GM12801 (cell line): ENCODE results near the gene MST1.

Source experiments
- TF ChIP-seq, protein P1 (sequence below): IDR thresholded peaks from one replicate; pipeline ENCODE4 v1.5.1; 2011; ENCODE audit warnings: control low read depth; ENCODE audit not compliant: insufficient read length; ENCODE audit errors: extremely low read depth

MST1 gene

GRCh38 chr3:49639551-49639950, 49.7 kb downstream of the MST1 start:
- TF ChIP-seq, protein P1, sequence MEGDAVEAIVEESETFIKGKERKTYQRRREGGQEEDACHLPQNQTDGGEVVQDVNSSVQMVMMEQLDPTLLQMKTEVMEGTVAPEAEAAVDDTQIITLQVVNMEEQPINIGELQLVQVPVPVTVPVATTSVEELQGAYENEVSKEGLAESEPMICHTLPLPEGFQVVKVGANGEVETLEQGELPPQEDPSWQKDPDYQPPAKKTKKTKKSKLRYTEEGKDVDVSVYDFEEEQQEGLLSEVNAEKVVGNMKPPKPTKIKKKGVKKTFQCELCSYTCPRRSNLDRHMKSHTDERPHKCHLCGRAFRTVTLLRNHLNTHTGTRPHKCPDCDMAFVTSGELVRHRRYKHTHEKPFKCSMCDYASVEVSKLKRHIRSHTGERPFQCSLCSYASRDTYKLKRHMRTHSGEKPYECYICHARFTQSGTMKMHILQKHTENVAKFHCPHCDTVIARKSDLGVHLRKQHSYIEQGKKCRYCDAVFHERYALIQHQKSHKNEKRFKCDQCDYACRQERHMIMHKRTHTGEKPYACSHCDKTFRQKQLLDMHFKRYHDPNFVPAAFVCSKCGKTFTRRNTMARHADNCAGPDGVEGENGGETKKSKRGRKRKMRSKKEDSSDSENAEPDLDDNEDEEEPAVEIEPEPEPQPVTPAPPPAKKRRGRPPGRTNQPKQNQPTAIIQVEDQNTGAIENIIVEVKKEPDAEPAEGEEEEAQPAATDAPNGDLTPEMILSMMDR, result no peak

DNA sequence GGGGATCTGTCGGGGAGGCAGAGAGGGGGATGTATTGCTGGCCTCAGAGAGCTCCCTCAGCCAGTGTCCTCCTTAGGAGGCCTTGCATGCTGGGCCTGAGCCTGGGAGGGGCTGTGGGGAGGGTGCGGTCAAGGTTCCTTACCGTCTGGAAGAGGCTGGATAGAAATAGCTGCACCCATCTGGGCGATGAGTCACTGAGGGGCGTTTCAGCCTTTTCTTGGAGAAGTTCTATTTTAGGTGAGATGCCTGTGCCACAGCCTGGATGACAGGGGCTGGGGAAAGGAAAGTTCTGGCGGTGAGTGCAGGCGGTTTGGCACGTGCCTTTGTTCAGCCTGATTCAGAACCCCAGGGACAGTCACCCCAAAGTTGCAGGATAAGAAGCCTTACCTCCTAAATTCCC, 50.8 kb downstream of the MST1 start:
- TF ChIP-seq, protein P1, result no peak

DNA sequence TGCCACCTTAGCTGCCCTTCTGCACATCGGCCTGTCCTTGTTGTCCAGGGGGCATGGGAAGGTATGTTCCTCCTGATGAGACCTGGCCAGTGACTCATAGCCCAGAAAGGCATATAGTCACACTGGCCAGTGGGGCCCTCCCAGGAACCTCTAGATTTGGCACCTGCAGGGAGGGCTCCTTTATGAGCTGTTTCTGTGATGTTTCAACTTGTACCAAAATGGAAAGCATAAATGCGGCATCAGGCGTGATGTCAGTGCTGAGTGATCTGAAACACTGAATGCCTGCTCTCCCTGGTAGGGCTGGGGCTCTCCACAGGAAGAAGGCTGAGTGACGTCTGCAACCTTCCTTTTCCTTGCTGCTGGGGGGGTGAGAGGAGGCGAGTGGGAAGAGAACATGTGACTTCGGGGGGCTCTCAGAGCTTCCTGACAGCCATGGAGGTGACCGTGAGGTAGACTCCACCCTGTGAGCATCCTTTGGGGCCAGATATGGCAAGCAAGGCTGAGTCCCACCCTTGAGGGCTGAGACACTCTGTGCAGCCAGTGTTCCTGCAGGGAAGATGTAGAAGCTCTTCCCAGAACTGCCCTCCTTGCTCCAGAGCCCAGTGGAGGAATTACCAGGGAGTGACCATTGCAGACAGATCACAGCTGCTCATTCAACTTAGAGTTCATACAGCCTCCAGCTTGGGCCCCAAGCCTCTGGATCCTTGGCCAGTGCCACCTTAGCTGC, 52.2 kb downstream of the MST1 start:
- TF ChIP-seq, protein P1, result no peak

GRCh38 chr3:49634736-49635135, 54.5 kb downstream of the MST1 start:
- TF ChIP-seq, protein P1, result no peak
